Muscle layer of colon (tissue), 2 donors: ENCODE measurements around the gene LPP.

Experiments
- H3K27ac ChIP-seq: one replicate; pipeline ENCODE4 v1.7.0; 2013; ENCODE audit warnings: low read depth, mild to moderate bottlenecking, low read length, moderate library complexity
- H3K27me3 ChIP-seq, 2 donors: one replicate each; pipeline ENCODE4 v1.7.0; 2013; ENCODE audit warnings: low read length in 2 of 2, mild to moderate bottlenecking in 2 of 2; ENCODE audit not compliant: insufficient read depth in 2 of 2, control insufficient read depth in 1 of 2
- H3K36me3 ChIP-seq: one replicate; pipeline ENCODE4 v1.7.0; 2013; ENCODE audit warnings: mild to moderate bottlenecking, low read length; ENCODE audit not compliant: insufficient read depth
- H3K4me1 ChIP-seq: one replicate; pipeline ENCODE4 v1.7.0; 2013; ENCODE audit warnings: mild to moderate bottlenecking, low read length; ENCODE audit not compliant: insufficient read depth
- H3K4me3 ChIP-seq, 2 donors: one replicate each; pipeline ENCODE4 v1.7.0; 2013; ENCODE audit warnings: low read length in 2 of 2, low read depth in 1 of 2, mild to moderate bottlenecking in 1 of 2, moderate library complexity in 1 of 2
- H3K9ac ChIP-seq: one replicate; pipeline ENCODE4 v1.7.0; 2013; ENCODE audit warnings: low read length
- H3K9me3 ChIP-seq: one replicate; pipeline ENCODE4 v1.7.0; 2013; ENCODE audit warnings: mild to moderate bottlenecking, low read length
- donor health status: abdominal sarcoma.
- donor health status: Adenocarcinoma of cecum.

The LPP gene

DNA sequence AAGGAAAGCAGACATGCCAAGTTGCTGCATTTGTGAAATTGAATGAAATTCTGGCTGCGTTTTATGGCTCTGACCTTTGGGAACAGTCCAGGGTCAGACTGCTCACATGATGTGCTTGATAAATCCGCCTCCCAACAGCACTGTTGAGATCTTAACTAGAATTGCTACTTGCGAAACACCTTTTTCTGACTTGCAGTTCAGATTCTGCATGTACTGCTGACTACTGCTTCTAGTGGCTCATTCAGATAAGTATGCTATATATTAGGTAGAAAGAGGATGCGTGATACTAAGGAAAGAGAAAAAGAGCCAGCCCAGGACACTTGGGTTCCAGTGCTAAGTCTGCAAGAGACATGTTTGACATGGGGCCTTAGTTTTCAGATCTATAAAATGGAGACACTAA lies 129.4 kb downstream of the LPP start:
- Histone ChIP-seq H3K4me3 (no peak overlapping the region), H3K4me1 (peaks cover 76% of the 10 kb centered on the region), H3K27ac (no peak overlapping the region), H3K27me3 (no peaks in the 10 kb centered on the region), H3K9ac (no peak overlapping the region), H3K36me3 (peaks cover 8% of the 10 kb centered on the region), H3K9me3 (no peaks in the 10 kb centered on the region)

DNA sequence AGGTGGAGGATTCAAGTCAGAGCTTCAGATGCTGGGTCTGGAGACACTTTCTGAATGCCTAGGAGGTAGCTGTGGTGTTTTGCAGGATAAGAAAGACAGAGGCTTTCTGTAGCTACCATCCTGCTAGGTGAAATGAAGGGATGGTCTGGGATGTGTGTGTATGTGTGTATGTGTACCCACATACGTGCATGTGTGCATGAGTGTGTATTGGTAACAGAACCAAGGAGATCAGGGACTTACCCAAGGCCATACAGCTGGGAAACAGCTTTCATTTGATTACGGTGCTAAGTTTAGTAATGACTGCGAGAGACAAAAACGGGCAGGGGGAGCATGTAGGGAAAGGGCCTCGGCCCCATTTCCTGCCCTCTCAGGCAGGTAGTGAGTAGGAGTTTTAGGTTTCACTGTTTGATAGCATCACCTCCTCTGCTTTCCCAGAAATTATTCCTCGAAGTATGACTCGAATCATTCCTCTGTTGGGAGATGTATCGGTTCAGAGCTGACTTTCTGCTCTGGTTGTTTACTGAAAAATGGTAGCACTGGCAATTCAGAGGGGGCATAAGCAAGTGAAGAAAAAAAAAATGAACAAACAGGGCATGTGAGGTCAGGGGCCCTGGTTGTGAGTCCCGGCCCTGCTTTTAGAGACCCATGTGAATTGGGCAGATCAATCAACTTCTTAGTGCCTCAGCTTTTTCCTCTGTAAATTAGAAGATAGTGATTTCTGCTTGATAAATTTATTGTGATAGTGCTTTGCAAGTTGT lies 130.7 kb downstream of the LPP start:
- Histone ChIP-seq H3K27ac (peak overlapping the region; percentile 22), H3K4me3 (no peak overlapping the region), H3K9me3 (no peaks in the 10 kb centered on the region), H3K36me3 (peaks cover 8% of the 10 kb centered on the region), H3K9ac (peak overlapping the region; percentile 17), H3K4me1 (peaks cover 64% of the 10 kb centered on the region), H3K27me3 (no peaks in the 10 kb centered on the region)

DNA sequence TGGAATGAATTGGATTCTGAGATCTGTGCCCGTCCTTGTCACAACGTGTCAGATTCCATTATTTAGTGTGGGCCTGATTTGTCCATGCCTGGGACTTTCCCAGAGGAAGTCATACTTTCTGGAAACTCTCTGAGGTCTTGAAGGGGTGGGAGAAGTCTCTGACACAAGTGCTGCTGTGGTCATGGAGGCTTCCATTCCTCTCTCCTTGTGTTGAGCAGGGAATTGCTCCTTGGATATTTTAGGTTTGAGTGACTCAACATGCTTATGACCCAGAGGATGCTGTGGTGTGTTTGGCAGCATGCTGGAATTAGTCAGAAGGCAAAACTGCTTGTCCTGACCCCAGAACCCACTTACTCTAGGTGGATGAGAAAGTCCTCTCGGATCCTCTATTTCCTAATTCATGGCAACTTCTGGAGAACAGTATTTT lies 132.1 kb downstream of the LPP start:
- Histone ChIP-seq H3K4me1 (peaks cover 61% of the 10 kb centered on the region), H3K27ac (peak overlapping the region; percentile 10), H3K27me3 (no peaks in the 10 kb centered on the region), H3K9me3 (no peaks in the 10 kb centered on the region), H3K36me3 (peaks cover 13% of the 10 kb centered on the region), H3K9ac (no peak overlapping the region), H3K4me3 (no peak overlapping the region)

DNA sequence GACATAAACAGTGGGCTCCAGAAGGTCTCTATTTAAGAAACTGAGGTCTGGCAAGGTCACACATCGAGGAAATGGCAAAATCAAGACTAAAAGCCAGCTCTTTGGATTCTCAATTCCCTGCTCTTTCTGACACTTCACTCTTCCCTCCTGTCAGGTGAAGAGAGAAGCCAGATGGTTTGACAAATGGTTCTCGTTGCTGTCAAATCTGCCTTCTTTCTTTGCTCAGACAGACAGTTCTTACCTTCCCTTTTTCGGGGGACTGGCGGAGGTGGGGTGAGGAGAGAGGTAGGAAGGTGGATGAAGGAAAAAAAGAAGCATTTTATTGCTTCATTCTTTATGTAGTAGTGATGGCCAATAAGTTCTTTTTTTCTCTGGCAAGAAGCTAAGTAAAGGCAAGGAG lies 133.4 kb downstream of the LPP start:
- Histone ChIP-seq H3K4me3 (no peak overlapping the region), H3K9me3 (no peaks in the 10 kb centered on the region), H3K36me3 (peaks cover 15% of the 10 kb centered on the region), H3K27ac (peak overlapping the region; percentile 8), H3K27me3 (no peaks in the 10 kb centered on the region), H3K9ac (peak overlapping the region; percentile 16), H3K4me1 (peaks cover 57% of the 10 kb centered on the region)

DNA sequence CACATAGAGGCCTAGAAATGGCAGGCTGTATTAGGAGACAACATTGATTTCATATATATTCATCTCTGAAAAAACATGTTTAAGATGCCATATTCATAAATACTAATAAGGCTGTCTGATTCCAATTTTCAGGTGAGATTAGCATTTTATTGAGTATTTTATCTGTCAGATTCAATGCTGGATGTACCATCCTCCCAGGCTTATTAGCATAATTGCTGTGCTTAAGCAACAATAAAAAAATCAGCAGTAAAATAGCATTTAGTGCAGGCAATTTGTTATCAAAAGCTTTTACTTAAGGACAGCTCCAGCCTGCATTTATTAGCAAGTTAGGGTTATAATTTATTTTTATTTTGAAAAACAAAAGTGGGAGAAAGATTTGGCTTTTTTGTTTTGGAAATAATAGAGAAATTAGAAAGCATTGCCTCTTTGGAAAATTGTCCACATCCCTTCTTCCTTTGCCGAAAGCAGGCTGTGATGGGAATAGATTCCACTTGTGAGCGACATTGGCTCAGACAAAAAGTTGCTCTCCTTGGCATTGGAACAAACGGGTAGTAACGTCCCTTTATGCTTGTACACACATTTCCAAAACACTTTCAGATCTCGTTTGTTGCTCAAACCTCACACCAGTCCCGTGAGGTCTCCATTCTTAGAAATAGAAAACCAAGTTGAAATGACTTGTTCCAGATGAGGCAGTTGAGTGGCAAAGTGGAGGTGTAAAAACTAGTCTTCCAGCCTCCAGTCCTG lies 134.0 kb downstream of the LPP start:
- no peaks in the 10 kb centered on the region for H3K27me3 ChIP-seq
- no peak overlapping the region for H3K9ac ChIP-seq
- H3K36me3 ChIP-seq = peaks cover 17% of the 10 kb centered on the region
- no peaks in the 10 kb centered on the region for H3K9me3 ChIP-seq
- H3K4me3 ChIP-seq = peak overlapping the region in 1 of 2 donors; percentile 5
- H3K27ac ChIP-seq = peak overlapping the region; percentile 8
- peaks cover 56% of the 10 kb centered on the region for H3K4me1 ChIP-seq

DNA sequence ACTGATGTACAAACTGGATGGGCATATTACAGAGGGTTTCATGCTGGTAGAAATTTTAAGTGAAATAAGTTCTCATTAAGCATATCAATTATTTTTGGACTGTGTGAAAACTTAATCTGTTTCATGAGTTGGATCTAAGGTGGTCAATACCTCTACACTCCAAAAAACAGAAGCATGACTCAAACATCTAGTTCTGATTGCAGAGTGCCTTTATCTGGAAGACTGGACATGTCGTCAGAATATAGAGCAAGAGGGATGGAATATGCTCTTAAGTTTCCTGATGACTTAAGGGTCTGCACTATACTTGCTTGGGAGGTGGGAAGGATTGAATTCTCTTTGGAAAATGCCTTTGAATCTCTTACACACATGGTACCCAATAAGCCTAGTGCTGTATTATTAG lies 138.3 kb downstream of the LPP start:
- Histone ChIP-seq H3K27me3 (no peaks in the 10 kb centered on the region), H3K9ac (no peak overlapping the region), H3K4me1 (peaks cover 55% of the 10 kb centered on the region), H3K9me3 (no peaks in the 10 kb centered on the region), H3K36me3 (peaks cover 9% of the 10 kb centered on the region), H3K27ac (peak overlapping the region; percentile 16), H3K4me3 (no peak overlapping the region)

DNA sequence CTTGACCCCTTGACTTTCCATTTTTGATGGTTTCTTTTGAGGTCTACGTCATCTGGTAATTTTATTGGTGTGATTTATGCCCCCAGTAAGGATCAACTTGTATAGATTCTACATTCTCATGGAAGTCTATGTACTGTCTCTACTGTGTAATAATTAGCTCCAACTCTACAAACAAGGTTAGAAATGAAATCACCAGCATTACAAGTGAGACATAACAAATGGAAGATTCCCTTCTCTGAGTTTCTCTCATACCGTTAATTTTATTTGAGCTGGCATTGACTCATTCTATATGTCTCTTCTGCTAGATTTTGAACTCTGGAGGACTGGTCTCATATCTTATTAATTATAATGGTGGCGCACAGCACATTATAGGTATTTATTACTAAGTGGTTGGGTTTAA lies 138.9 kb downstream of the LPP start:
- Histone ChIP-seq H3K9ac (no peak overlapping the region), H3K36me3 (peaks cover 9% of the 10 kb centered on the region), H3K27me3 (no peaks in the 10 kb centered on the region), H3K4me1 (peaks cover 55% of the 10 kb centered on the region), H3K27ac (peak overlapping the region; percentile 37), H3K4me3 (no peak overlapping the region), H3K9me3 (no peaks in the 10 kb centered on the region)

DNA sequence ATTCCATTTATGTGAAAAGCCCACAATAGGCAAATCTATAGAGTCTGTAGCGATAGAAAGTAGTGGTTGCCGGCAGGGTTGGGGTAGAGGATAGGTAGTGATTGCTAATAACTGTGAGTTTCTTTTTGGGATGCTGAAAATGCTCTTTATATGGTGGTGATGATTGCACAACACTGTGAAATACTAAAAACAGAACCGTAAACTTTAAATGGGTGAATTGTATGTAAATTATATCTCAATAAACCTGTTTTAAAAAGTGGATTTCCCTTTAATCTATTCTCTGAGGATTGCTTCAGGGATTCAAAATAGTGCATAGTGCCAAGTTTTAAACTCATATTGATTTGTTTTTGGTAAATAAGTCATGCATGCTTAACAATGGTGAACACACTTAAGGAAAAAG lies 140.2 kb downstream of the LPP start:
- Histone ChIP-seq H3K9ac (no peak overlapping the region), H3K9me3 (no peaks in the 10 kb centered on the region), H3K4me1 (peaks cover 61% of the 10 kb centered on the region), H3K4me3 (no peak overlapping the region), H3K27me3 (no peaks in the 10 kb centered on the region), H3K27ac (peak overlapping the region; percentile 77), H3K36me3 (peaks cover 9% of the 10 kb centered on the region)

DNA sequence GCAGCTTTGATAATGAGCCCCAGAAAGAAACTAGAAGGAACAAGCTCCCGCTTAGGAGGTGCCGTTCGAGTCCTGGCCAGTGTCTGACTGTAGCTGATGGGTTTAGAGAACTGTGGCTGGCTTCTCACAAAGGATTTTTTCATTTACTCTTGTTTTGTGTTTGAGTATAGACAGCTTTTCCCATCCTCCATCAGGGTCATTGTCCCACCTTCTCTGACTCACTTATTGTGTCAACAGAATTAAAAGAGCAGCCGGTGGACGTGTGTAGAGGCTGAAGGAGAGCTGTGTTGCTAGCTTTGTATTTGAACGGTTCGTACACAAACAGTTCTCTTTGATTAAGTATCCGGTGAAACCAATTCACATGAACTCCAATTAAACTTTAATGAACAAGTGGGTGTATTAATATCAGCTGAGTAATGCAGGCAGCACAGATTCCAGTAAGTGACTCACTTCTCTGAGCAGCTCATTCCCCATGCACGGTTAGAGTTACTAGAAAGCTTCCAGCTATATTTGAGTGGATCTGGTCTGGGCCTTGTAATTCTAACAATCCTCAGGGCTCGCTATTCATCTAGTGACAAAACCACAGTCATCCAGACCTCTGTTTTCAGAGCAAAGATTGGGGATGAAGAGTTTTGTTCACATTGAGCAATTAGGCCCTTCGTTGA lies 141.0 kb downstream of the LPP start:
- Histone ChIP-seq H3K4me3 (no peak overlapping the region), H3K27ac (peak overlapping the region; percentile 77), H3K9ac (no peak overlapping the region), H3K9me3 (no peaks in the 10 kb centered on the region), H3K36me3 (peaks cover 9% of the 10 kb centered on the region), H3K4me1 (peaks cover 70% of the 10 kb centered on the region), H3K27me3 (no peaks in the 10 kb centered on the region)

DNA sequence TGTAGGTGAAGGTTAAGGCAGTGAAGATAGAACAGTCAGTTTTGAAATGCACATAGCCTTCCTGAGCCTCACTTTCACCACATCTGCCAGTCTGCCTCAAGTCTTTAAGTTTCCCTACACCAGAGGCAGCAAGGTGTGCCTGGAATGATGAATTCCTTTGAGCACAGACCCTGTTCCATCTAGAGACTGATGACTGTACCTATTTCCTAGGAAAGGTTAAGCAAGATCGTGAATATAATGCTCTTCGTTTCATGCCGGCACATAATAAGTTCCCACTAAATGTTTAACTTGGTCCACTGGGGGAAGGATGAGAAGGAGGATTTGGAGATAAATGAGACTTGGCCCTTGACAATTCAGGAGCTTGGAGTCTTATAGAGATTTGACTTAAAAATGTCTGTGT lies 141.9 kb downstream of the LPP start:
- Histone ChIP-seq H3K4me1 (peaks cover 73% of the 10 kb centered on the region), H3K9ac (no peak overlapping the region), H3K36me3 (peaks cover 4% of the 10 kb centered on the region), H3K27me3 (no peaks in the 10 kb centered on the region), H3K4me3 (no peak overlapping the region), H3K9me3 (no peaks in the 10 kb centered on the region), H3K27ac (peak overlapping the region; percentile 77)

DNA sequence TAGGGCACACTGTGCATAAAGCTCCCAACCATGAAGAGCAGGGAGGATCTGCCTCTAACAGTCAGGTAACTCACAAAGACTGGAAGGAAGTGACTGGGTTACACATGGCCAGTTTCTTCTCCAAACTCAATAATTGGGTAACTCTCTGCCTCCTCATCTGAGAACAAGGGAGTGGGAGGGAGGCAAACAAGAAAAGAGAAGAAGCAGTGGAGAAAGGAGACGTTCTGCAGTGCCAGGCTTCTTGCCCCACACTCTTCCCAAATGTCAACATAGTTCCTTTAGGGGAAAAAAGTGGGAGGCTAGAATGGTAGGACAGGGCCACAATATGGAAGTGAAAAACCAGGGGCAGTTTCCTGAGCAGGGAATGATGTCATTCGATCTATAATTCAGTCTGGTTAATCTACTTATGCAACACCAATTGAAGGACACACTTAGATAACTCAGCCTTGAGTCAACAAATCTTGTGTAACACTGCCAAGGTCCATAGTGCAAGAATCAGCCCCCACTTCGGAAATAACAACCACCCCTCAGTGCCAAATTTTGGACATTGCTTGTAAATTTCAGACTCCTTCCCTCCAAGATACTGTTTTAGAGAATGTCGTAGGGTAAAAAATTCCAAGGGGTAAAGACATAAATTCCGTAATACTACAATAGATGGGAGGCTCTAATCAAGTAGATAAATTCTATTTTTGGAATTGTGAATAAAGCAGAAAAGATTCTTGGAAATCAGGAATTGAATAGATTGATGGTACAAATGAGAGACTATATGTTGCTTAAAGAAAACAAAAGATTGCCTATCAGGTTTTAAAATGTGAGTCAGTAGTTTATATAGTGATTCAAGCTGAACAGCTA lies 143.0 kb downstream of the LPP start:
- Histone ChIP-seq H3K4me1 (peaks cover 79% of the 10 kb centered on the region), H3K9me3 (no peaks in the 10 kb centered on the region), H3K27ac (peak overlapping the region; percentile 77), H3K4me3 (no peak overlapping the region), H3K27me3 (no peaks in the 10 kb centered on the region), H3K36me3 (peaks cover 4% of the 10 kb centered on the region), H3K9ac (no peak overlapping the region)
